ENCODE results near the gene HMGB1. TPM values are rescaled to one million over a fixed set of nuclear protein-coding genes. Genes with fewer than 3 reads are reported as not detected.
"Not testable (repeated sequence)": the region's sequence is repeated elsewhere in the genome, so short reads cannot be mapped to it uniquely, and the experiment has no call there.

HMGB1 gene
- total and polyA plus RNA-seq, 7 donors, result 126 to 332 (median 210) TPM

DNA sequence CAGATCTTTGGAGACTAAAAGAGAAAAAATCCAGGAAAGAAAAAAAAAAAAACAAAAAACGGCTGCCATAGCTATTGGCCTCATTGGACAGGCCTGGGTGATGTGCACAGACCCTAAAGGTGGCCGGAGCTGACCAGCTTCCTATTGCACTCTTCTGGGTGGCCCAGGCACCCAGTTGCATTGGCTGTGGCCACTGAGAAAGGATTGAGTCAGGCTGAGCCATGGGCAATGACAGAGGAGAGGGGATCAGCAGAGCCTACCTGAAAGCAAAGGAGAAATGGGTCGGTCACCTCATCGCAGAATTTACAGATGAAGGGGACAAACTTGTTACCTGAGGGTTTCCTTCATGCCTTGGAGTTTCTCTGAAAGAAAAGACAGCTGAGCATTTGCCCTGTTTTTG lies 17.3 kb downstream of the HMGB1 start:
- Histone ChIP-seq H3K9me3 (no peaks in the 10 kb centered on the region), H3K27ac (no peak overlapping the region), H3K36me3 (ENCODE audit: insufficient read depth in 1 of 2, low read depth in 1 of 2) (no peaks in the 10 kb centered on the region), H3K27me3 (ENCODE audit: insufficient read depth in 3 of 3, low read length in 2 of 3) (no peaks in the 10 kb centered on the region), H3K4me1 (peaks cover 6% of the 10 kb centered on the region), H3K4me3 (no peak overlapping the region)
- 90 to 94% (median 94%) methylated on average over 4 of the region's 4 CpGs for WGBS, 3 donors
- TF ChIP-seq, protein P1, sequence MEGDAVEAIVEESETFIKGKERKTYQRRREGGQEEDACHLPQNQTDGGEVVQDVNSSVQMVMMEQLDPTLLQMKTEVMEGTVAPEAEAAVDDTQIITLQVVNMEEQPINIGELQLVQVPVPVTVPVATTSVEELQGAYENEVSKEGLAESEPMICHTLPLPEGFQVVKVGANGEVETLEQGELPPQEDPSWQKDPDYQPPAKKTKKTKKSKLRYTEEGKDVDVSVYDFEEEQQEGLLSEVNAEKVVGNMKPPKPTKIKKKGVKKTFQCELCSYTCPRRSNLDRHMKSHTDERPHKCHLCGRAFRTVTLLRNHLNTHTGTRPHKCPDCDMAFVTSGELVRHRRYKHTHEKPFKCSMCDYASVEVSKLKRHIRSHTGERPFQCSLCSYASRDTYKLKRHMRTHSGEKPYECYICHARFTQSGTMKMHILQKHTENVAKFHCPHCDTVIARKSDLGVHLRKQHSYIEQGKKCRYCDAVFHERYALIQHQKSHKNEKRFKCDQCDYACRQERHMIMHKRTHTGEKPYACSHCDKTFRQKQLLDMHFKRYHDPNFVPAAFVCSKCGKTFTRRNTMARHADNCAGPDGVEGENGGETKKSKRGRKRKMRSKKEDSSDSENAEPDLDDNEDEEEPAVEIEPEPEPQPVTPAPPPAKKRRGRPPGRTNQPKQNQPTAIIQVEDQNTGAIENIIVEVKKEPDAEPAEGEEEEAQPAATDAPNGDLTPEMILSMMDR (IDR thresholded peaks at IDR 0.05), result no peak
- no peak for DNase-seq
- intact Hi-C loops (cut with DNase I), result loop anchor here (5.0 kb wide), 1 partner anchor 41 kb away; no protein-coding TSS in a partner anchor
- ATAC-seq, result no peak

DNA sequence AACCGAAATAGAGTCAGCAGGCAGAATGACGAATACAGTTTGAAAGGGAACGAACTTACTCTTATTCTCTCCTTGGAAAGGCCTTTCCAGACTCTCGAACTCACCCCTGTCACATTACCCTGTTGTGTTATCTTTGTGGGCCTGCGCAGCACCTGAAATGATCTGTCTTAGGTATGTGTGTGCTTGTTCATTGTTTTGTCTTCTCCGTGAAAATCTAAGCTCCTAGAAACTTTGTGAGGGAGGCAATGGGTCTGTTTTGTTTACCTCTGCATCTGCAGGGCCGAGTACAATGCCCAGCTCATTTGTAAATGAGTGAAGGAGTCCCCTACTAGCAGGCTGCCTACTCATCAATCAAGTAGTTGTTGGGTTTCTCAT lies 19.6 kb downstream of the HMGB1 start:
- ATAC-seq (no peak), DNase-seq (no peak)
- Histone ChIP-seq H3K4me3 (peak overlapping the region; percentile 62), H3K4me1 (peaks cover 6% of the 10 kb centered on the region), H3K27ac (peak overlapping the region; percentile 85), H3K36me3 (ENCODE audit: insufficient read depth in 1 of 2, low read depth in 1 of 2) (no peaks in the 10 kb centered on the region), H3K27me3 (ENCODE audit: insufficient read depth in 3 of 3, low read length in 2 of 3) (no peaks in the 10 kb centered on the region), H3K9me3 (no peaks in the 10 kb centered on the region)
- WGBS, 3 donors, result 17 to 27% (median 20%) methylated on average over 7 of the region's 7 CpGs
- TF ChIP-seq, protein P1 (IDR thresholded peaks at IDR 0.05), result no peak
- intact Hi-C loops (cut with DNase I), result loop anchor here (5.0 kb wide), 1 partner anchor 39 kb away; no protein-coding TSS in a partner anchor

DNA sequence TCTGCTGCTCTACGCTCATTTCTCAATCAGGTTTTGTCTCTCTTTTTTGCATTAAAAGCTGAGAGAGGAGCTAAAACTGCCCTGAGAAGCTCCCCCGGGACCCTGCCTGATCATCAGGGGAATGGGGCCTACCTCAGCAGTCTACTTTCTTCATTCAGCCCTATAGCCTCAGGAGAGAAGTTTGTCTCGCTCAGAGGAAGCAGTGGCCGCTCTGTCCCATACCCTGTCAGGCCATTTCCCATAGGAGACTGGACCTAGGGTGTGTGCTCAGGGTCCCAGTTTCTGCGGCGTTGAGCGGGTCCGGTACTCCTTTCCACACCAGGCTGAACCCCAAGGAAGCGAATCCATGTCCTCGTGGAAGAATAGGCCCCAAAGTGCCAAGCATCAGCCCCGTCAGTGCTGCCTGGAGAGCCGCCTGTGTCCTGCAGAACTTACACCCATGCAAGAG lies 21.8 kb downstream of the HMGB1 start:
- Histone ChIP-seq H3K27ac (no peak overlapping the region), H3K4me3 (no peak overlapping the region), H3K27me3 (ENCODE audit: insufficient read depth in 3 of 3, low read length in 2 of 3) (no peaks in the 10 kb centered on the region), H3K4me1 (peaks cover 6% of the 10 kb centered on the region), H3K36me3 (ENCODE audit: insufficient read depth in 1 of 2, low read depth in 1 of 2) (no peaks in the 10 kb centered on the region), H3K9me3 (no peaks in the 10 kb centered on the region)
- WGBS, 3 donors, result 94 to 95% (median 94%) methylated on average over 12 of the region's 12 CpGs
- ATAC-seq, result no peak
- no peak for DNase-seq
- intact Hi-C loops (cut with DNase I), result no loop called here
- TF ChIP-seq, protein P1 (IDR thresholded peaks at IDR 0.05), result no peak

DNA sequence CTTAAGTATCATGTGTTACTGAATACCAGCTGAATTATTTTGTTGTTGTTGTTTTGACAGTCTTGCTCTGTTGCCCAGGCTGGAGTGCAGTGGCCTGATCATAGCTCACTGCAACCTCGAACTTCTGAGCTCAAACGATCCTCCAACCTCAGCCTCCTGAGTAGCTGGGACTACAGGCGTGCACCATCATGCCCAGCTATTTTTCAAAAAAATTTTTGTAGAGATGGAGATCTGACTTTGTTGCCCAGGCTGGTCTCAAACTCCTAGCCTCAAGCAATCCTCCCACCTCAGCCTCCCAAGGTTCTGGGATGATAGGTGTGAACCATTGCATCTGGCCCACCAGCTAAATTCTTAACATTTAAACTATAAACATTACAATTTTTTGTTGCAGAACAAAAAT lies 22.2 kb downstream of the HMGB1 start:
- H3K36me3 ChIP-seq (ENCODE audit: insufficient read depth in 1 of 2, low read depth in 1 of 2); intact Hi-C loops (cut with DNase I); H3K4me3 ChIP-seq; H3K4me1 ChIP-seq; H3K9me3 ChIP-seq; H3K27ac ChIP-seq; H3K27me3 ChIP-seq (ENCODE audit: insufficient read depth in 3 of 3, low read length in 2 of 3); ATAC-seq; DNase-seq: not testable (repeated sequence)
- WGBS, 3 donors, result 92 to 96% (median 95%) methylated on average over 3 of the region's 3 CpGs

DNA sequence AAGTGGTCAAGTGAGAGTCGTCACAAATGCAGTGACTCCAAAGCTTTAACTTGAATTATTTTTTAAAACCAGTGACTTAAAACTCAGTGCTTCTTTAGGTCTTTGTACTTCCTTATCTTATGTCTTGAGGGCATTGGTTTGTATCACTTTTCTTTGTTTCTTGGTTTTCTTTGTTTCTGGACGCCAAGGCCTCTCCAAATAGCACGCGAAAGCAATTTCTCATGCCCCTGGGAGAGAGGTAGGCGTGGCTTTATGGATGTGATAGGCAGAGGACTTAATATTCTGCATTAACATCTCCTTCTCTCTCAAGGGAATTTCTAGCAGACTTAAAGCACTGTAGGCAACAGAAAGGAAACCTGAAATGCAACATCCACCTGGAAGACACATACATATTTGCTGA lies 22.8 kb downstream of the HMGB1 start:
- Histone ChIP-seq H3K9me3 (no peaks in the 10 kb centered on the region), H3K27me3 (ENCODE audit: insufficient read depth in 3 of 3, low read length in 2 of 3) (no peaks in the 10 kb centered on the region), H3K27ac (no peak overlapping the region), H3K4me3 (no peak overlapping the region), H3K4me1 (peaks cover 6% of the 10 kb centered on the region), H3K36me3 (ENCODE audit: insufficient read depth in 1 of 2, low read depth in 1 of 2) (no peaks in the 10 kb centered on the region)
- WGBS, 3 donors, result 66 to 73% (median 71%) methylated on average over 5 of the region's 5 CpGs
- TF ChIP-seq, protein P1 (IDR thresholded peaks at IDR 0.05), result no peak
- intact Hi-C loops (cut with DNase I), result no loop called here
- DNase-seq (no peak), ATAC-seq (no peak)

All from psoas muscle (tissue), 8 donors.